Renal cortex interstitium (tissue), 15 donors: ENCODE measurements around the gene ATP6V1A. TPM values are rescaled to one million over a fixed set of nuclear protein-coding genes. Genes with fewer than 3 reads are reported as not detected.
A peak's percentile ranks its signal among the peaks of the same experiment; 100 is the strongest.

Source experiments
- DNase-seq, 11 donors: peaks; one replicate each; pipeline ENCODE4 v3.0.0-alpha.2; 2013; ENCODE audit warnings: low read depth in 9 of 11, low spot score in 4 of 11; ENCODE audit errors: extremely low read depth in 1 of 11
- long read RNA-seq, 16 experiments: transcript quantifications; one replicate each; lab custom pipeline, GENCODE V29; 2026
- polyA plus RNA-seq, 3 donors: library from polyadenylated mRNA; unstranded; fragments of 120-200 nt; gene quantifications; one replicate each; pipeline ENCODE4 v1.2.1, GENCODE V29; 2013; ENCODE audit not compliant: insufficient read length in 3 of 3

The ATP6V1A gene
- polyA plus RNA-seq = 10 to 100 TPM; 82.2 to 97.0 (median 91.5) TPM
- long read RNA-seq, donor 1, full-length matches to known transcripts = 8 of 8 reads
- long read RNA-seq, donor 1, partial matches to known transcripts = 0 of 8 reads
- long read RNA-seq, donor 1, other reads (novel, unspliced or antisense) = 0 of 8 reads
- long read RNA-seq, donor 2, full-length matches to known transcripts = 2 of 2 reads
- long read RNA-seq, donor 2, partial matches to known transcripts = 0 of 2 reads
- long read RNA-seq, donor 2, other reads (novel, unspliced or antisense) = 0 of 2 reads
- long read RNA-seq, donor 3, full-length matches to known transcripts = 25 of 68 reads
- long read RNA-seq, donor 3, partial matches to known transcripts = 43 of 68 reads
- long read RNA-seq, donor 3, other reads (novel, unspliced or antisense) = 0 of 68 reads
- long read RNA-seq, donor 4, full-length matches to known transcripts = 8 of 8 reads
- long read RNA-seq, donor 4, partial matches to known transcripts = 0 of 8 reads
- long read RNA-seq, donor 4, other reads (novel, unspliced or antisense) = 0 of 8 reads
- long read RNA-seq, donor 5 = 0 reads
- long read RNA-seq, donor 6, full-length matches to known transcripts = 18 of 18 reads
- long read RNA-seq, donor 6, partial matches to known transcripts = 0 of 18 reads
- long read RNA-seq, donor 6, other reads (novel, unspliced or antisense) = 0 of 18 reads
- long read RNA-seq, donor 7, full-length matches to known transcripts = 5 of 5 reads
- long read RNA-seq, donor 7, partial matches to known transcripts = 0 of 5 reads
- long read RNA-seq, donor 7, other reads (novel, unspliced or antisense) = 0 of 5 reads
- long read RNA-seq, donor 8, full-length matches to known transcripts = 17 of 17 reads
- long read RNA-seq, donor 8, partial matches to known transcripts = 0 of 17 reads
- long read RNA-seq, donor 8, other reads (novel, unspliced or antisense) = 0 of 17 reads
- long read RNA-seq, donor 9, full-length matches to known transcripts = 9 of 9 reads
- long read RNA-seq, donor 9, partial matches to known transcripts = 0 of 9 reads
- long read RNA-seq, donor 9, other reads (novel, unspliced or antisense) = 0 of 9 reads
- long read RNA-seq, donor 10, full-length matches to known transcripts = 12 of 12 reads
- long read RNA-seq, donor 10, partial matches to known transcripts = 0 of 12 reads
- long read RNA-seq, donor 10, other reads (novel, unspliced or antisense) = 0 of 12 reads
- long read RNA-seq, donor 11, full-length matches to known transcripts = 9 of 63 reads
- long read RNA-seq, donor 11, partial matches to known transcripts = 54 of 63 reads
- long read RNA-seq, donor 11, other reads (novel, unspliced or antisense) = 0 of 63 reads
- long read RNA-seq, donor 12, full-length matches to known transcripts = 3 of 3 reads
- long read RNA-seq, donor 12, partial matches to known transcripts = 0 of 3 reads
- long read RNA-seq, donor 12, other reads (novel, unspliced or antisense) = 0 of 3 reads
- long read RNA-seq, donor 13, full-length matches to known transcripts = 20 of 20 reads
- long read RNA-seq, donor 13, partial matches to known transcripts = 0 of 20 reads
- long read RNA-seq, donor 13, other reads (novel, unspliced or antisense) = 0 of 20 reads
- long read RNA-seq, donor 14, full-length matches to known transcripts = 10 of 15 reads
- long read RNA-seq, donor 14, partial matches to known transcripts = 0 of 15 reads
- long read RNA-seq, donor 14, other reads (novel, unspliced or antisense) = 5 of 15 reads
- long read RNA-seq, donor 15, full-length matches to known transcripts = 1 of 1 reads
- long read RNA-seq, donor 15, partial matches to known transcripts = 0 of 1 reads
- long read RNA-seq, donor 15, other reads (novel, unspliced or antisense) = 0 of 1 reads
- long read RNA-seq, donor 16, full-length matches to known transcripts = 20 of 26 reads
- long read RNA-seq, donor 16, partial matches to known transcripts = 0 of 26 reads
- long read RNA-seq, donor 16, other reads (novel, unspliced or antisense) = 6 of 26 reads

GRCh38 chr3:113746548-113747282, at the start of gene ATP6V1A:
Gene ATP6V1A, plus strand, starts transcription at chr3:113747035. Its CDS starts 31,719 bp downstream, at chr3:113778754.
- DNase-seq = peak in 10 of 11 donors; percentile 90 to 97 (median 94)

GRCh38 chr3:113697500-113698090, 49.2 kb upstream of the ATP6V1A start:
- peak in 1 of 11 donors; percentile 23 for DNase-seq

- no peak for DNase-seq
Measured at GRCh38 chr3:113698213-113698742, 48.6 kb upstream of the ATP6V1A start.

GRCh38 chr3:113698956-113699355, 47.9 kb upstream of the ATP6V1A start:
- no peak for DNase-seq

GRCh38 chr3:113707835-113708234, 39.0 kb upstream of the ATP6V1A start:
- DNase-seq = no peak

GRCh38 chr3:113712129-113712528, 34.7 kb upstream of the ATP6V1A start:
- no peak for DNase-seq

- DNase-seq = no peak
Measured at GRCh38 chr3:113714702-113715101, 32.1 kb upstream of the ATP6V1A start.

- no peak for DNase-seq
Measured at GRCh38 chr3:113717308-113717707, 29.5 kb upstream of the ATP6V1A start.

GRCh38 chr3:113717818-113718217, 29.0 kb upstream of the ATP6V1A start:
- DNase-seq = no peak

- DNase-seq = no peak
Measured at GRCh38 chr3:113719294-113719693, 27.5 kb upstream of the ATP6V1A start.

- DNase-seq = no peak
Measured at GRCh38 chr3:113719758-113720157, 27.1 kb upstream of the ATP6V1A start.

- no peak for DNase-seq
Measured at GRCh38 chr3:113721636-113722035, 25.2 kb upstream of the ATP6V1A start.

GRCh38 chr3:113728661-113729060, 18.2 kb upstream of the ATP6V1A start:
- no peak for DNase-seq

- DNase-seq = no peak
Measured at GRCh38 chr3:113730550-113730949, 16.3 kb upstream of the ATP6V1A start.

- no peak for DNase-seq
Measured at GRCh38 chr3:113731694-113732093, 15.1 kb upstream of the ATP6V1A start.

- peak in 9 of 11 donors; percentile 13 to 60 (median 38) for DNase-seq
Measured at GRCh38 chr3:113736548-113737089, 10.2 kb upstream of the ATP6V1A start.
